Measurements from ENCODE around the gene FLNB.

DNA sequence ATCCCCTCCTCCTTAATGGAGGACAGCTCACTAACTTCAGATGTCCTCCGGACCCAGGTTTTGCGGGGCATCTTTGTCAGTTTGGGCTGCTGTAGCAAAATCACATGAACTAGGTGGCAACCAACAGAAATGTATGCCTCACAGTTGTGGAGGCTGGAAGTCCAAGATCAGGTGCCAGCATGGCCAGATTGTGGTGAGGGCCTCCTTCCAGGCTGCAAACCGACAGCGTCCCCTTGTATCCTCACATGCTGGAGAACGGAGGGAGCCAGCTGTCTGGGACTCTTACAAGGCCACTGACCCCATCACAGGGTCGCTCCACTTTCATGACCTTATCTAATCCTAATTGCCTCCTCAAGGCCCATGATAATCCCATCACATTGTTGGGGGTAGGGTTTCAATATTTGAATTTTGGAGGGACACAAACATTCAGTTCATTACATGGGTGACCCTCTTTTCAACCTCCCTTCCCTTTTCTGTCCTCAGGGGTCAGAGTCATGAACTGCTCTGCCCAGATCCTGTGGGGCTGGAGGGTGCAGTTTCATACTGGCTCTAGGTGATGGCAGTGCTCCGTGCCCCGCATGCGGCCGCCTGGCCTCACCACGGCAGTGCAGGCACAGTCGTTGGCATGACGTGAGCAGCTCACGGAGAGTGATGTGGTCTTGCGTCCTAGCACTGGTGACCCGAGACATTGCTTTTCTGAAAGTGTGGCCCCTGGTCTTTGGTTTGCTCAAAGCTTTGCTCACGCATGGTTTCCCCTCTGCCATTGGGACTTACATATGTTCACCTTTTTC, 144.2 kb downstream of the FLNB start:
- TF ChIP-seq POLR2A (IDR thresholded peaks at IDR 0.05) (no peak), EP300 (IDR thresholded peaks at IDR 0.05; ENCODE audit: low read depth) (no peak)
